Testis (tissue), 3 donors: ENCODE results near the gene HHATL. TPM values are rescaled to one million over a fixed set of nuclear protein-coding genes. Genes with fewer than 3 reads are reported as not detected.

Source experiments
- DNase-seq: peaks from one replicate; pipeline ENCODE4 v3.0.0-alpha.2; 2019
- H3K27ac ChIP-seq, 2 donors: fragments of 200-600 bp; sonication (generic); one replicate each; pipeline ENCODE4 v1.5.1; 2019
- H3K27me3 ChIP-seq: fragments of 200-600 bp; sonication (generic); one replicate; pipeline ENCODE4 v1.5.1; 2019
- H3K36me3 ChIP-seq: fragments of 200-600 bp; sonication (generic); one replicate; pipeline ENCODE4 v1.5.1; 2017; ENCODE audit warnings: low read depth; ENCODE audit errors: missing control alignments
- H3K4me1 ChIP-seq: fragments of 200-600 bp; sonication (generic); one replicate; pipeline ENCODE4 v1.5.1; 2019
- H3K4me3 ChIP-seq, 2 donors: fragments of 200-600 bp; sonication (generic); one replicate each; pipeline ENCODE4 v1.5.1; 2017 to 2019
- H3K9me3 ChIP-seq: fragments of 200-600 bp; sonication (generic); one replicate; pipeline ENCODE4 v1.5.1; 2017
- CTCF ChIP-seq, 3 experiments: fragments of 450-650 bp in 2 of 3; fragments of 200-600 bp in 1 of 3; sonication (generic) in 1 of 3; IDR thresholded peaks; one replicate each; pipeline ENCODE4 v1.5.1; 2016 to 2019; ENCODE audit warnings: antibody characterized with exemption in 3 of 3, mild to moderate bottlenecking in 2 of 3, moderate library complexity in 1 of 3
- POLR2A ChIP-seq: fragments of 450-650 bp; IDR thresholded peaks from one replicate; pipeline ENCODE4 v1.6.1; 2017; ENCODE audit warnings: antibody characterized with exemption, mild to moderate bottlenecking, moderate library complexity
- WGBS, 2 donors: methylation state at CpG; one replicate each; pipeline ENCODE4 v1.1.5; 2018; 5-methylcytosine and 5-hydroxymethylcytosine counted together
- intact Hi-C: fragments of 100-400 bp; cut with DNase I; formaldehyde crosslinking; loops from one replicate; pipeline ENCODE4 v1.15.1; 2023; ENCODE audit warnings: low total_unique reads
- polyA plus RNA-seq: library from polyadenylated mRNA; stranded (reverse); fragments of 350-450 nt; fragmentation: Illumina TruSeq; extraction: RNeasy Lipid Tissue Mini Kit (QIAGEN cat#74804); gene quantifications from one replicate; pipeline ENCODE4 v1.2.3, GENCODE V29; 2014; ENCODE audit warnings: low read depth, low replicate concordance; ENCODE audit not compliant: insufficient read depth
- total RNA-seq, 2 donors: library from RNA; depleted of rRNA; stranded (reverse); fragments of >200 nt; gene quantifications; one replicate each; pipeline ENCODE4 v1.2.3, GENCODE V29; 2016

HHATL gene
- total and polyA plus RNA-seq, 3 donors from 2014 or later: 6.1 to 7.2 (median 6.4) TPM

- intact Hi-C loops: no loop called here
- no peak for DNase-seq
- H3K27me3 ChIP-seq: no peaks in the 10 kb centered on the region
- no peak within 1 kb of the TSS for H3K27ac ChIP-seq
- H3K9me3 ChIP-seq: no peaks in the 10 kb centered on the region
- H3K4me1 ChIP-seq: peaks cover 4% of the 10 kb centered on the region
- H3K4me3 ChIP-seq: peak within 1 kb of the TSS; percentile 25 to 36
- TF ChIP-seq CTCF (IDR thresholded peaks at IDR 0.05) (no peak), POLR2A (no peak)
- WGBS, 2 donors: 44 to 49% methylated on average over 13 to 34 of the region's 34 CpGs
- no peaks in the 10 kb centered on the region for H3K36me3 ChIP-seq
Observed at GRCh38 chr3:42685363-42685881, 17.2 kb downstream of the HHATL start, which contains the start of gene KLHL40. Gene KLHL40, plus strand, starts transcription at chr3:42685537. Its CDS starts 82 bp downstream, at chr3:42685619.

GRCh38 chr3:42684632-42685362 is 17.8 kb downstream of the HHATL start:
- Histone ChIP-seq H3K9me3 (no peaks in the 10 kb centered on the region), H3K4me3 (peak overlapping the region in 1 of 2 donors; percentile 36), H3K27me3 (no peaks in the 10 kb centered on the region), H3K36me3 (no peaks in the 10 kb centered on the region), H3K4me1 (peaks cover 4% of the 10 kb centered on the region), H3K27ac (no peak overlapping the region)
- DNase-seq: no peak
- WGBS, 2 donors: 67 to 76% methylated on average over 6 to 7 of the region's 7 CpGs
- no peak for TF ChIP-seq POLR2A
- TF ChIP-seq CTCF (IDR thresholded peaks at IDR 0.05): no peak
- intact Hi-C loops: no loop called here

GRCh38 chr3:42683875-42684598 is 18.6 kb downstream of the HHATL start:
- Histone ChIP-seq H3K9me3 (no peaks in the 10 kb centered on the region), H3K36me3 (no peaks in the 10 kb centered on the region), H3K27ac (no peak overlapping the region), H3K27me3 (no peaks in the 10 kb centered on the region), H3K4me1 (peaks cover 4% of the 10 kb centered on the region), H3K4me3 (no peak overlapping the region)
- WGBS, 2 donors: 65% methylated on average over 9 to 10 of the region's 10 CpGs
- intact Hi-C loops: no loop called here
- TF ChIP-seq POLR2A (no peak), CTCF (IDR thresholded peaks at IDR 0.05) (no peak)
- DNase-seq: no peak

GRCh38 chr3:42682301-42683070 is 20.1 kb downstream of the HHATL start:
- DNase-seq: no peak
- intact Hi-C loops: no loop called here
- no peaks in the 10 kb centered on the region for H3K9me3 ChIP-seq
- H3K27ac ChIP-seq: no peak overlapping the region
- no peak for TF ChIP-seq POLR2A
- no peak for TF ChIP-seq CTCF (IDR thresholded peaks at IDR 0.05)
- no peaks in the 10 kb centered on the region for H3K27me3 ChIP-seq
- H3K4me1 ChIP-seq: peaks cover 4% of the 10 kb centered on the region
- 76 to 78% methylated on average over 12 of the region's 12 CpGs for WGBS, 2 donors
- no peak overlapping the region for H3K4me3 ChIP-seq
- H3K36me3 ChIP-seq: no peaks in the 10 kb centered on the region
